ENCODE measurements around the gene OR8K3.

OR8K3 gene

GRCh38 chr11:56345739-56346138, 30.8 kb downstream of the OR8K3 start, which contains the start of gene OR8K1:
Gene OR8K1, plus strand, starts transcription at chr11:56346039. Its CDS starts 0 bp downstream, at chr11:56346039.
- Histone ChIP-seq H3K4me1 (ENCODE audit: control insufficient read depth, low read length) (no peaks in the 10 kb centered on the region), H3F3A (ENCODE audit: control insufficient read depth, insufficient read depth) (no peaks in the 10 kb centered on the region), H3K79me2 (ENCODE audit: control insufficient read depth, low read length) (no peaks in the 10 kb centered on the region), H3K27me3 (ENCODE audit: control insufficient read depth, low read length) (no peaks in the 10 kb centered on the region), H4K20me1 (ENCODE audit: control insufficient read depth, insufficient read depth, low read depth, low read length) (no peaks in the 10 kb centered on the region), H3K27ac (ENCODE audit: low read depth, low read length) (no peak within 1 kb of the TSS), H3K4me2 (ENCODE audit: low read length) (no peak within 1 kb of the TSS), H3K36me3 (ENCODE audit: control insufficient read depth, low read length) (no peaks in the 10 kb centered on the region), H3K4me3 (ENCODE audit: low read length) (no peak within 1 kb of the TSS), H3K9me3 (ENCODE audit: control insufficient read depth, insufficient read depth, low read length) (no peaks in the 10 kb centered on the region), H3K9me2 (replicated peaks; ENCODE audit: control insufficient read depth, low read length) (no peaks in the 10 kb centered on the region)
- TF ChIP-seq, protein P1, sequence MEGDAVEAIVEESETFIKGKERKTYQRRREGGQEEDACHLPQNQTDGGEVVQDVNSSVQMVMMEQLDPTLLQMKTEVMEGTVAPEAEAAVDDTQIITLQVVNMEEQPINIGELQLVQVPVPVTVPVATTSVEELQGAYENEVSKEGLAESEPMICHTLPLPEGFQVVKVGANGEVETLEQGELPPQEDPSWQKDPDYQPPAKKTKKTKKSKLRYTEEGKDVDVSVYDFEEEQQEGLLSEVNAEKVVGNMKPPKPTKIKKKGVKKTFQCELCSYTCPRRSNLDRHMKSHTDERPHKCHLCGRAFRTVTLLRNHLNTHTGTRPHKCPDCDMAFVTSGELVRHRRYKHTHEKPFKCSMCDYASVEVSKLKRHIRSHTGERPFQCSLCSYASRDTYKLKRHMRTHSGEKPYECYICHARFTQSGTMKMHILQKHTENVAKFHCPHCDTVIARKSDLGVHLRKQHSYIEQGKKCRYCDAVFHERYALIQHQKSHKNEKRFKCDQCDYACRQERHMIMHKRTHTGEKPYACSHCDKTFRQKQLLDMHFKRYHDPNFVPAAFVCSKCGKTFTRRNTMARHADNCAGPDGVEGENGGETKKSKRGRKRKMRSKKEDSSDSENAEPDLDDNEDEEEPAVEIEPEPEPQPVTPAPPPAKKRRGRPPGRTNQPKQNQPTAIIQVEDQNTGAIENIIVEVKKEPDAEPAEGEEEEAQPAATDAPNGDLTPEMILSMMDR (IDR thresholded peaks at IDR 0.05; ENCODE audit: low read depth, low read length, poor library complexity, severe bottlenecking): no peak
- no peak for TF ChIP-seq EZH2phosphoT487 (IDR thresholded peaks at IDR 0.05; ENCODE audit: borderline replicate concordance, low read length)

- no peaks in the 10 kb centered on the region for H4K20me1 ChIP-seq (ENCODE audit: control insufficient read depth, insufficient read depth, low read depth, low read length)
- no peaks in the 10 kb centered on the region for H3K27me3 ChIP-seq (ENCODE audit: control insufficient read depth, low read length)
- no peaks in the 10 kb centered on the region for H3K79me2 ChIP-seq (ENCODE audit: control insufficient read depth, low read length)
- H3K36me3 ChIP-seq (ENCODE audit: control insufficient read depth, low read length): no peaks in the 10 kb centered on the region
- H3K4me1 ChIP-seq (ENCODE audit: control insufficient read depth, low read length): no peaks in the 10 kb centered on the region
- H3K4me2 ChIP-seq (ENCODE audit: low read length): no peak within 1 kb of the TSS
- H3K4me3 ChIP-seq (ENCODE audit: low read length): no peak within 1 kb of the TSS
- no peak within 1 kb of the TSS for H3K27ac ChIP-seq (ENCODE audit: low read depth, low read length)
- H3K9me2 ChIP-seq (replicated peaks; ENCODE audit: control insufficient read depth, low read length): no peaks in the 10 kb centered on the region
- no peaks in the 10 kb centered on the region for H3F3A ChIP-seq (ENCODE audit: control insufficient read depth, insufficient read depth)
- TF ChIP-seq EZH2phosphoT487 (IDR thresholded peaks at IDR 0.05; ENCODE audit: borderline replicate concordance, low read length): no peak
- TF ChIP-seq, protein P1 (IDR thresholded peaks at IDR 0.05; ENCODE audit: low read depth, low read length, poor library complexity, severe bottlenecking): no peak
- H3K9me3 ChIP-seq (ENCODE audit: control insufficient read depth, insufficient read depth, low read length): no peaks in the 10 kb centered on the region
These were observed 39.0 kb downstream of the OR8K3 start, which contains the start of gene OR8J1 for GRCh38 chr11:56353991-56354390. Gene OR8J1, plus strand, starts transcription at chr11:56354291. Its CDS starts 5,956 bp downstream, at chr11:56360247.

Data from DOHH2 (cell line).